Nephron progenitor cell (in vitro differentiated cells): Measurements from ENCODE around the gene ZFYVE9.

ENCODE experiments used
- DNase-seq: peaks from one replicate; pipeline ENCODE4 v3.0.0; 2021
- H3K27ac Mint-ChIP-seq: 2 replicates; pipeline ENCODE4 v1.8.0; 2021; ENCODE audit warnings: mild to moderate bottlenecking, moderate library complexity, mixed read lengths
- H3K27me3 Mint-ChIP-seq: 2 replicates; pipeline ENCODE4 v1.8.0; 2021; ENCODE audit warnings: mild to moderate bottlenecking, low read depth, mixed read lengths; ENCODE audit not compliant: poor library complexity
- H3K36me3 Mint-ChIP-seq: 2 replicates; pipeline ENCODE4 v1.8.0; 2021; ENCODE audit warnings: low read depth, mixed read lengths
- H3K4me1 Mint-ChIP-seq: 2 replicates; pipeline ENCODE4 v1.8.0; 2021; ENCODE audit warnings: mixed read lengths
- H3K4me3 Mint-ChIP-seq: 2 replicates; pipeline ENCODE4 v1.8.0; 2021; ENCODE audit warnings: mild to moderate bottlenecking, moderate library complexity, mixed read lengths
- H3K9me3 Mint-ChIP-seq: 2 replicates; pipeline ENCODE4 v1.8.0; 2021; ENCODE audit warnings: mild to moderate bottlenecking, moderate library complexity, mixed read lengths
- TF ChIP-seq, protein P1 (sequence below): fragments of 200-600 bp; sonication (generic); IDR thresholded peaks from 2 replicates; pipeline ENCODE4 v1.5.0; 2021; ENCODE audit warnings: antibody characterized with exemption

The ZFYVE9 gene

DNA sequence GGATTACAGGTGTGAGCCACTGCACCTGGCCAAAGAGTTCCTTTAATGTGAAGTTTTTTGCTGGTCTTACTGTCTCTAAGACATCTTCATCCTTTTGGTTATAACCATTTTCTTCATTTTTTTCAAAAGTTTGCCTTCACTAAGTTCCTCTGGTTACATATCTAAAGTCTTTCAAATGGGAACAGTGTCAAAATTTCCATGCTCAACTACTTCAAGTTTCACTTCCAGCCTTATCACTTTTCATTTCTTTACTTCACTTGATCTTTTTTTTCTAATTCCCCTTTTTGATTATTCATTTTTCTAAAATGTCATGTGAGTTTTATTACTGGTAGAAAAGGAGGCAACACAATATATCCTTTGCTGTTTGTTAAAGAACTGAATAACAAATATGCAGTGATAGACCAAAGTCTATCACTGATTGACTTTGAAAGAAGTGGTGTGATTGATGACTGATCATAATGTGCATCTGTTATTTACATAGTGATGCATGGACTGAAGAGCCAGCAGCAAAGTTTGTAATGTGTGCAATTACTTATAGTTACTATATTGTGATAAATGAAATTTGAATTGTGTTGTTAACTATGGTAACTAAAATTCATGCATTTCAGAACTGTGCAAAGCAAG, 16.0 kb upstream of the ZFYVE9 start:
- H3K4me1 Mint-ChIP-seq = no peaks in the 10 kb centered on the region
- H3K36me3 Mint-ChIP-seq = no peaks in the 10 kb centered on the region
- no peak overlapping the region for H3K27ac Mint-ChIP-seq
- TF ChIP-seq, protein P1, sequence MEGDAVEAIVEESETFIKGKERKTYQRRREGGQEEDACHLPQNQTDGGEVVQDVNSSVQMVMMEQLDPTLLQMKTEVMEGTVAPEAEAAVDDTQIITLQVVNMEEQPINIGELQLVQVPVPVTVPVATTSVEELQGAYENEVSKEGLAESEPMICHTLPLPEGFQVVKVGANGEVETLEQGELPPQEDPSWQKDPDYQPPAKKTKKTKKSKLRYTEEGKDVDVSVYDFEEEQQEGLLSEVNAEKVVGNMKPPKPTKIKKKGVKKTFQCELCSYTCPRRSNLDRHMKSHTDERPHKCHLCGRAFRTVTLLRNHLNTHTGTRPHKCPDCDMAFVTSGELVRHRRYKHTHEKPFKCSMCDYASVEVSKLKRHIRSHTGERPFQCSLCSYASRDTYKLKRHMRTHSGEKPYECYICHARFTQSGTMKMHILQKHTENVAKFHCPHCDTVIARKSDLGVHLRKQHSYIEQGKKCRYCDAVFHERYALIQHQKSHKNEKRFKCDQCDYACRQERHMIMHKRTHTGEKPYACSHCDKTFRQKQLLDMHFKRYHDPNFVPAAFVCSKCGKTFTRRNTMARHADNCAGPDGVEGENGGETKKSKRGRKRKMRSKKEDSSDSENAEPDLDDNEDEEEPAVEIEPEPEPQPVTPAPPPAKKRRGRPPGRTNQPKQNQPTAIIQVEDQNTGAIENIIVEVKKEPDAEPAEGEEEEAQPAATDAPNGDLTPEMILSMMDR = no peak
- peaks cover 6% of the 10 kb centered on the region for H3K9me3 Mint-ChIP-seq
- peaks cover 44% of the 10 kb centered on the region for H3K27me3 Mint-ChIP-seq
- no peak overlapping the region for H3K4me3 Mint-ChIP-seq
- no peak for DNase-seq

DNA sequence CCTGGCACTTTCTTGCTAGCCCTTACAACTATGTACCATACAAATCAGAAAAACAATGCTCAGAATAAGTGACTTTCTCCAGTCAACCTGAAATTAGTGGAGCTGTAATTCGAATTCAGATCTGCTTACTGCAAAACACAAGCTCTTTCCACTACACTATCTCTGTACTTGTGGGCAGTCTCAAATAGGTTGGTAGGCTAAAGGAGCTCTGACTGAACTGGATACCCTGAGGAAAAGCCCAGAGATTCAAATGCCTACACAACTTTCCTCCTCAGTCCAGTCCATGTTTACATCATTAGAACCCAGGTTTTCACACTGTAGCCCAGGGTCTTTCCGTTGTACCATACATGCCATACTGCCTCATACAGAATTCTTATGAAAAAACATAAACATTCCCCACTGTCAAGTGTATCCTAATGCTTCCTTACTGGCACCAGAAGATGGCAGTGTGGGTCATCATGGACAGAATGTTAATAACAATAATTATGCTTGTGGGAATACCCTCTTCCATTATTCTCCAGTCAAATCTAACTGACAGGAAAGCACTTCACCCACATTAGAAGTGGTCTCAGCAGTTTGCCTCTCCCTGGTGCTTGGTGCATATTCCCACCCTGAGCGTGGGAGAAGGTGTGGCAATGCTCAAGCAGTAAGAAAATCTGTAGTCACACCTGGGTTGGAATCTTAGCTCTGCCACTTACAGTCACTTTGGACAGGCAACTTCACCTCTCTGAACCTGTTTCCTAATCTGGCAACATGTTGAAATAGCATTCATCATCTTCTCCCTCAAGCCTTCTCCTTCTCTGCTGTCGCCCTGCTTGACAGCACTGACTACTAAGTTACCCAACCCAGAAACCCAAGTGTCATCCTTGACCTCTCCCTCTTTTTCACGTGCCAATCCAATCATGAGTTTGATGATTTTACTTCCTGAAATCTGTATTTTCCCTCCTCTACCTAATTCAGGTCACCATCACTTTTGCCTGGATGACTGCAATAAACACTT, 14.4 kb upstream of the ZFYVE9 start:
- Mint-ChIP-seq H3K36me3 (no peaks in the 10 kb centered on the region), H3K27me3 (peaks cover 38% of the 10 kb centered on the region), H3K9me3 (peaks cover 11% of the 10 kb centered on the region), H3K27ac (no peak overlapping the region), H3K4me1 (no peaks in the 10 kb centered on the region), H3K4me3 (no peak overlapping the region)
- DNase-seq = peak; percentile 7
- TF ChIP-seq, protein P1 = peak; percentile 38

DNA sequence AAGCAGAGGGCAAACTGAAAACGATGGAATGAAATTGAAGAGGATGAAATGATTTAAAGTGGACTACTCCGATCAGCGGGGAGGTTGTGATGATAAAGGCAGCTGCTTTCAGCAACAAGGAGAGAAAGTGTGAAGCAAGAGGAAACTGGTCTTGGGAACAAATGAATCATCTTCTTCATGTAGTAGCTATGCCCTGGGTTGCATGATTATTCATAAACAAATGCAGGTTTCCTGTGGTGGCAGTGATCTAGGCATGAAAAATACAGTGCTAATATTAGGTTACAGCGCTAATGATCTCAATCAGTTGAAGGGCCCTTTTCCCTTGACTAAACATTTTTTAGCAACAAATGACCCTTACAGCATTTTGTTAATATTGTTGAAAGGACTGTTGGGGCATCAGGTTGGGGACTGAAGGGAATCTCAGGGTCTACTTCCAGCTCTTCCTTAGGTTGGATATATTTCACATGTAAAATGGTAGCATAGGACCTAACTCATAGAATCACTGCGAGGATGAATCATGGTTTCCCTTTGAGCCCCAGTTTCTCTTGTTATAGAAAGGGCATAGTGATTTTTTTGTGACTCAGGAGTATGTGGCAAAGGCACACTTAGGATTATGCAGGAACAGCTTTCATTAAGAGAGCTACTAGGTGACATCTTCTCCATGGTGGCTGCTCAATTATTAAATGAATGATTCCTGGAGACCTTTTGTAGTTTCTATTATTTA, 1.9 kb upstream of the ZFYVE9 start:
- Mint-ChIP-seq H3K27me3 (peaks cover 30% of the 10 kb centered on the region), H3K36me3 (no peaks in the 10 kb centered on the region), H3K4me1 (peaks cover 20% of the 10 kb centered on the region), H3K4me3 (no peak overlapping the region), H3K27ac (no peak overlapping the region), H3K9me3 (no peaks in the 10 kb centered on the region)
- DNase-seq = no peak
- TF ChIP-seq, protein P1 = no peak

DNA sequence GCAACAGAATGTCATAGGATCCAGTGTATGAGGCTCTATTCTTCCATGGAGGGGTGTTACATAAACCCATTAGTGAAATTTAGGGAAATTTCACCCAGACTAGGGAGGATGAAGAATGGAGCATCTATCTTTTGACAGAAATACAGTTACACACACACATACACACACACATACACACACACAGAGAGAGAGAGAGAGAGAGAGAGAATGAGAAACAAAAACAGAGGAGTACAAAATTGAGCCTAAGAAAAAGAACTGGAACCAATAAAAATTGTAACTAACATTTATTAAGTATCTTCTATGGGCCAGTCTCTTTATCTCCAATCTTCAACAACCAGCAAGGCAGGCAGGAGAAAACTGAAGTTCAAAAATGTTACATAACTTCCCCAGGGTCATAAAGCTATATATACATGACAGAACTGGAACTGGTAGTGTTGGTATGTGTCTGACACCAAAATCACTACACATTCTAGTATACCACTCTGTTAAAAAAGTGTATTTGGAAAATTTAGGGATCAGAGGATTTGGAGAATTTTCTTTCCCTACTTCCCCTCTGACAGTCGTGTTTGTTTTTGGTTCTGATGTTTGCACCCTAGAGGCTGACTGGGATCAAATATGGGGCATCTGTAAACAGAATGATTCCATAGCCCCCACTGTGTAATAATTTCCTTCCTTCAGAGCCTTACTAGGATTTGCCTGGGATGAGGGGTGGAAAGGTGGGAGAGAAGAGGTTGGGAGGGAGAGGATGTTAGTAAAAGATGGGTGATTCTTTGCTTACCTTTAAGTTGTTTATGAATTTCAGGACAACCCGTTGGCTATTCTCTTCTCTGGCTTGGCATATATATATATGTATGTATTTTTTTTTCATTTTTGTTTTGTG, 1.0 kb upstream of the ZFYVE9 start:
- DNase-seq = no peak
- Mint-ChIP-seq H3K4me3 (peak overlapping the region; percentile 82), H3K9me3 (no peaks in the 10 kb centered on the region), H3K36me3 (no peaks in the 10 kb centered on the region), H3K27me3 (peaks cover 27% of the 10 kb centered on the region), H3K4me1 (peaks cover 24% of the 10 kb centered on the region), H3K27ac (no peak overlapping the region)
- TF ChIP-seq, protein P1 = no peak
